ENCODE results near the gene CD79B. TPM values are rescaled to one million over a fixed set of nuclear protein-coding genes. Genes with fewer than 3 reads are reported as not detected.
A peak's percentile ranks its signal among the peaks of the same experiment; 100 is the strongest.
"Not testable (repeated sequence)": the region's sequence is repeated elsewhere in the genome, so short reads cannot be mapped to it uniquely, and the experiment has no call there.

CD79B gene
- total RNA-seq, 2 donors from 2014 or later: not detected

- Histone ChIP-seq H3K36me3 (replicated peaks in 1 of 2; ENCODE audit: insufficient read depth in 1 of 2, low read depth in 2 of 2) (no peaks in the 10 kb centered on the region), H3K27me3 (no peaks in the 10 kb centered on the region), H3K4me3 (no peak overlapping the region), H3K4me1 (no peaks in the 10 kb centered on the region), H3K9me3 (no peaks in the 10 kb centered on the region), H3K27ac (no peak overlapping the region)
- 66 to 67% methylated on average over 11 to 13 of the region's 13 CpGs for WGBS, 2 donors
- no peak for ATAC-seq
- intact Hi-C loops (cut with DNase I): loop anchor here (10.0 kb wide), 1 partner anchor 347 kb away; the partner anchor contains the start of gene TEX2
- peak in 1 of 4 donors; percentile 10 for DNase-seq
- TF ChIP-seq POLR2A (IDR thresholded peaks at IDR 0.05) (no peak), CTCF (IDR thresholded peaks at IDR 0.05) (no peak)
Observed at GRCh38 chr17:63917646-63918045, 14.5 kb downstream of the CD79B start.

- H3K27me3 ChIP-seq; ATAC-seq; H3K27ac ChIP-seq; H3K9me3 ChIP-seq; H3K36me3 ChIP-seq (replicated peaks in 1 of 2; ENCODE audit: insufficient read depth in 1 of 2, low read depth in 2 of 2); H3K4me3 ChIP-seq; DNase-seq; H3K4me1 ChIP-seq: not testable (repeated sequence)
- WGBS, 2 donors: 77 to 84% methylated on average over 8 to 11 of the region's 11 CpGs
- intact Hi-C loops (cut with DNase I): loop anchor here (10.0 kb wide), 1 partner anchor 348 kb away; the partner anchor contains the start of gene TEX2
Observed at GRCh38 chr17:63917206-63917605, 14.9 kb downstream of the CD79B start.

- Histone ChIP-seq H3K27ac (no peak overlapping the region), H3K4me1 (no peaks in the 10 kb centered on the region), H3K4me3 (no peak overlapping the region), H3K9me3 (no peaks in the 10 kb centered on the region), H3K36me3 (replicated peaks in 1 of 2; ENCODE audit: insufficient read depth in 1 of 2, low read depth in 2 of 2) (no peaks in the 10 kb centered on the region), H3K27me3 (no peaks in the 10 kb centered on the region)
- TF ChIP-seq CTCF (IDR thresholded peaks at IDR 0.05) (no peak), POLR2A (IDR thresholded peaks at IDR 0.05) (no peak)
- intact Hi-C loops (cut with DNase I): loop anchor here (10.0 kb wide), 1 partner anchor 348 kb away; the partner anchor contains the start of gene TEX2
- 72 to 77% methylated on average over 12 of the region's 12 CpGs for WGBS, 2 donors
- peak in 1 of 4 donors; percentile 4 for DNase-seq
- no peak for ATAC-seq
Observed at GRCh38 chr17:63916566-63917185, 15.5 kb downstream of the CD79B start.

- not testable (repeated sequence) for DNase-seq, H3K4me3 ChIP-seq
Observed at GRCh38 chr17:63915753-63916152, 16.4 kb downstream of the CD79B start.

GRCh38 chr17:63914471-63914870 is 17.7 kb downstream of the CD79B start:
- Histone ChIP-seq H3K4me1 (no peaks in the 10 kb centered on the region), H3K9me3 (no peaks in the 10 kb centered on the region), H3K36me3 (replicated peaks in 1 of 2; ENCODE audit: insufficient read depth in 1 of 2, low read depth in 2 of 2) (no peaks in the 10 kb centered on the region), H3K27me3 (no peaks in the 10 kb centered on the region), H3K4me3 (no peak overlapping the region), H3K27ac (no peak overlapping the region)
- 83 to 86% methylated on average over 5 to 7 of the region's 7 CpGs for WGBS, 2 donors
- ATAC-seq: no peak
- intact Hi-C loops (cut with DNase I): loop anchor here (5.0 to 10.0 kb wide), 2 partner anchors 223 to 350 kb away; partner anchors contain the start of gene TEX2
- no peak for TF ChIP-seq POLR2A (IDR thresholded peaks at IDR 0.05)
- no peak for TF ChIP-seq CTCF (IDR thresholded peaks at IDR 0.05)
- peak in 1 of 4 donors; percentile 1 for DNase-seq

More at GRCh38 chr17:63915753-63916152, 16.4 kb downstream of the CD79B start:
- ATAC-seq; H3K27me3 ChIP-seq; H3K27ac ChIP-seq; H3K4me1 ChIP-seq; H3K9me3 ChIP-seq; H3K36me3 ChIP-seq (replicated peaks in 1 of 2; ENCODE audit: insufficient read depth in 1 of 2, low read depth in 2 of 2): not testable (repeated sequence)
- WGBS, 2 donors: 52% methylated on average over 10 of the region's 10 CpGs
- intact Hi-C loops (cut with DNase I): loop anchor here (10.0 kb wide), 1 partner anchor 349 kb away; the partner anchor contains the start of gene TEX2

Measured in body of pancreas (tissue), 4 donors.